Small intestine (tissue), 7 donors: ENCODE results near the gene RPA3. TPM values are rescaled to one million over a fixed set of nuclear protein-coding genes. Genes with fewer than 3 reads are reported as not detected.
"Not testable (repeated sequence)": the region's sequence is repeated elsewhere in the genome, so short reads cannot be mapped to it uniquely, and the experiment has no call there.

ENCODE experiments used
- DNase-seq, 2 donors: peaks; one replicate each; pipeline versions ENCODE4 v3.0.0 to v3.0.0-alpha.2; 2013
- FAIRE-seq: peaks from 2 replicates; lab custom pipeline; 2012; peaks lifted over from hg19 to GRCh38; lab: Jason Lieb, UNC
- H3K27ac ChIP-seq, 3 donors: one replicate each; pipeline ENCODE4 v1.5.1; 2013; ENCODE audit warnings: low read length in 2 of 3, mild to moderate bottlenecking in 2 of 3, control low read depth in 1 of 3, inconsistent platforms in 1 of 3, low read depth in 1 of 3, moderate library complexity in 1 of 3
- H3K27me3 ChIP-seq, 3 donors: one replicate each; pipeline ENCODE4 v1.6.1; 2013; ENCODE audit warnings: low read length in 3 of 3, inconsistent platforms in 1 of 3; ENCODE audit not compliant: control insufficient read depth in 3 of 3, insufficient read depth in 3 of 3
- H3K36me3 ChIP-seq, 3 donors: one replicate each; pipeline ENCODE4 v1.6.1; 2013; ENCODE audit warnings: low read length in 3 of 3, inconsistent platforms in 1 of 3, low read depth in 1 of 3, mild to moderate bottlenecking in 1 of 3, moderate library complexity in 1 of 3; ENCODE audit not compliant: control insufficient read depth in 3 of 3, insufficient read depth in 2 of 3
- H3K4me1 ChIP-seq, 3 donors: one replicate each; pipeline ENCODE4 v1.6.1; 2013; ENCODE audit warnings: low read length in 2 of 3, inconsistent platforms in 1 of 3, low read depth in 1 of 3, mild to moderate bottlenecking in 1 of 3, moderate library complexity in 1 of 3; ENCODE audit not compliant: control insufficient read depth in 3 of 3, insufficient read depth in 2 of 3
- H3K4me3 ChIP-seq, 3 donors: one replicate each; pipeline ENCODE4 v1.5.1; 2013; ENCODE audit warnings: low read length in 3 of 3, control low read depth in 1 of 3, inconsistent platforms in 1 of 3, low read depth in 1 of 3, mild to moderate bottlenecking in 1 of 3, moderate library complexity in 1 of 3
- H3K9me3 ChIP-seq, 2 donors: one replicate each; pipeline ENCODE4 v1.6.1; 2013; ENCODE audit warnings: low read depth in 1 of 2, low read length in 1 of 2; ENCODE audit not compliant: control insufficient read depth in 2 of 2, insufficient read depth in 1 of 2
- WGBS, 3 donors: extraction: QIAGEN DNeasy Blood & Tissue Kit; methylation state at CpG; one replicate each; pipeline ENCODE4 v1.1.7; 2013; 5-methylcytosine and 5-hydroxymethylcytosine counted together
- polyA plus RNA-seq, 4 donors: library from polyadenylated mRNA; stranded (reverse) in 3 of 4; unstranded in 1 of 4; fragments of 200-250 nt in 3 of 4; fragments of 120-200 nt in 1 of 4; gene quantifications; one replicate each; pipeline versions ENCODE4 v1.2.1 to v1.2.3, GENCODE V29; 2013
- donor health status: healthy with polysubstance abuse.
- donor health status: control.
- donor health status: control.
- donor health status: Bipolar disorder and iron deficiency.
- donor health status: healthy.

The RPA3 gene
- polyA plus RNA-seq, 4 donors, result 30.0 to 37.2 (median 33.6) TPM

DNA sequence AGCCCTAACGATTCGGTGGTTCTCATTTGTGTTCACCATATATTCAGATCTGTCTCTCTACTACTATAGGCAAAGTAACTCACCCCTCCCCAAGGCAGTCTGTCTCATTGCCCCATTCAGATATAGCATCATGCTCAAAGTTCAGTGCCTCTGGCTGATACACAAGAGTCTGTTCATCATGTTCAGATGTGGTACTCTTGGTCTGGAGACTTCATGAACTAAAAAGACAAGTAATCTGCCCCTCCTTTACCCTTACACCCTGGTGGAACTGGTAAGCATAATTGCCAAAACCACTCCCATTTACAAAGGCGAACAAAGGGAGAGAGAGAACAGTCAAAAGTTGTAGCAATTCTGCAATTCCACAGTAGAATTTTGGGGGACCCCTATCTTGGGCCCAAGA lies 47.9 kb downstream of the RPA3 start:
- no peaks in the 10 kb centered on the region for H3K27me3 ChIP-seq
- H3K4me3 ChIP-seq, result no peak overlapping the region
- no peaks in the 10 kb centered on the region for H3K4me1 ChIP-seq
- peaks cover 0 to 2% (median 0%) of the 10 kb centered on the region in 3 donors for H3K36me3 ChIP-seq
- FAIRE-seq (no peak), DNase-seq (no peak)
- H3K27ac ChIP-seq, result no peak overlapping the region
- no peaks in the 10 kb centered on the region for H3K9me3 ChIP-seq
- 91 to 98% (median 95%) methylated on average over 3 of the region's 3 CpGs for WGBS, 3 donors

DNA sequence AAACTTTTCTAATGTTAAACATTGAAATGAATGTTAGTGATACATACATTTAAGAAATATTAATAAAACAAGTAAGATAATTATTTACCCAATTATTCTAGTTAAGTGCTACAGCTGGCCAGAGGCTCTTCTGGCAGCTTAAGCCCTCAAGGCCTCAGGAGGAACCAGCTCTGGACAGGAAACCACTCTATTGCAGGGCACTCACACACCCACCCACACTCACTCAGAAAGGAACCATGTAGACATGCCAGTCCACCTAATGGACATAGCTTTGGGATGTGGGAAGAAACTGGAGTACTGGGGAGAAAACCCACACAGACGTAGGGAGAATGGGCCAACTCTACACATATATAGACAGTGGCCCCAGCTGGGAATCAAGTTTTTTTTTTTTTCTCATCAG lies 49.7 kb downstream of the RPA3 start:
- H3K4me1 ChIP-seq, result no peaks in the 10 kb centered on the region
- H3K4me3 ChIP-seq, result no peak overlapping the region
- DNase-seq (no peak), FAIRE-seq (no peak)
- no peaks in the 10 kb centered on the region for H3K9me3 ChIP-seq
- no peaks in the 10 kb centered on the region for H3K27me3 ChIP-seq
- H3K36me3 ChIP-seq, result peaks cover 0 to 2% (median 0%) of the 10 kb centered on the region in 3 donors
- 96 to 100% (median 97%) methylated on average over 1 of the region's 1 CpG for WGBS, 3 donors
- H3K27ac ChIP-seq, result no peak overlapping the region

DNA sequence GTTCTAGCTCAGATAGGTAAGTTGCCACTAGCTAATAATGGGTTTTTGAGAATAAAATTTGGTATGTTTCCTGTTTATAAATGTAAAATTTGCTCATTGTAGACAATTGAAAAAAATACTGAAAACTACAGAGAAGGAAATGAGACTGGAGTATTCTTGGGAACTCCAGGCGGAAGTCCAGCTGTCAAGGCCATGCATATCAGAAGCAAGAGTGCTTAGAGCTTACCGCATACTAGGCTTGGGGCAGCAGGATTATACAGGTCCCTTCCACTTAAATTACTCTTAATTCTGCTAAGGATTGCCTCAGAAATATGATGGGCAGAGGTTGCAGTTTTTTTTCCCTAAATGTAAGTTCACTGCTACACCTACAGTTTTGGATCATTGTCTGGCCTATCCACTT lies 51.2 kb downstream of the RPA3 start:
- FAIRE-seq, result no peak
- H3K27ac ChIP-seq, result no peak overlapping the region
- H3K9me3 ChIP-seq, result no peaks in the 10 kb centered on the region
- WGBS, 3 donors, result 89 to 95% (median 94%) methylated on average over 2 of the region's 2 CpGs
- H3K4me3 ChIP-seq, result no peak overlapping the region
- H3K36me3 ChIP-seq, result peaks cover 0 to 2% (median 0%) of the 10 kb centered on the region in 3 donors
- H3K4me1 ChIP-seq, result no peaks in the 10 kb centered on the region
- no peak for DNase-seq
- no peaks in the 10 kb centered on the region for H3K27me3 ChIP-seq

GRCh38 chr7:7665031-7665430 lies 53.4 kb downstream of the RPA3 start:
- no peaks in the 10 kb centered on the region for H3K9me3 ChIP-seq
- no peaks in the 10 kb centered on the region for H3K4me1 ChIP-seq
- FAIRE-seq (no peak), DNase-seq (no peak)
- no peak overlapping the region for H3K27ac ChIP-seq
- no peak overlapping the region for H3K4me3 ChIP-seq
- no peaks in the 10 kb centered on the region for H3K27me3 ChIP-seq
- peaks cover 0 to 6% (median 0%) of the 10 kb centered on the region in 3 donors for H3K36me3 ChIP-seq
- WGBS, 3 donors, result 91 to 97% (median 95%) methylated on average over 1 of the region's 1 CpG

GRCh38 chr7:7664291-7664690 lies 54.1 kb downstream of the RPA3 start:
- Histone ChIP-seq H3K4me1 (no peaks in the 10 kb centered on the region), H3K36me3 (peaks cover 0 to 6% (median 0%) of the 10 kb centered on the region in 3 donors), H3K27me3 (no peaks in the 10 kb centered on the region), H3K4me3 (no peak overlapping the region), H3K27ac (no peak overlapping the region), H3K9me3 (no peaks in the 10 kb centered on the region)
- 80 to 88% (median 84%) methylated on average over 3 of the region's 3 CpGs for WGBS, 3 donors
- DNase-seq (no peak), FAIRE-seq (no peak)

DNA sequence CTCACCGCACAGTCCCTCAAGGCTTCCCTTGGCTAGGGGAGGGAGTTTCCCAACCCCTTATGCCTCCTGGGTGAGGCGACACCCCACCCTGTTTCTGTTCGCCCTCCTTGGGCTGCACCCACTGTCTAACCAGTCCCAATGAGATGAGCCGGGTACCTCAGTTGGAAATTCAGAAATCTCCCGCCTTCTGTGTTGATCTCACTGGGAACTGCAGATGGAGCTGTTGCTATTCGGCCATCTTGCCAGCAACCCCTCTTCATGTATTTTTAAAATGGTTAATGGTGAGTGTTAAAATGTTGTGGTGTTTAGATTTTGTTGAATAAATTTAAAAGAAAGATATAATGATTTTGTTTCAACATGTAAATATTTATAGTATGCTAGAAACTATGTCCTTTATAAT lies 55.9 kb downstream of the RPA3 start:
- no peak overlapping the region for H3K27ac ChIP-seq
- no peaks in the 10 kb centered on the region for H3K27me3 ChIP-seq
- FAIRE-seq, result no peak
- H3K9me3 ChIP-seq, result no peaks in the 10 kb centered on the region
- no peak overlapping the region for H3K4me3 ChIP-seq
- DNase-seq, result no peak
- 88 to 97% (median 94%) methylated on average over 6 of the region's 6 CpGs for WGBS, 3 donors
- no peaks in the 10 kb centered on the region for H3K4me1 ChIP-seq
- H3K36me3 ChIP-seq, result peaks cover 0 to 5% (median 0%) of the 10 kb centered on the region in 3 donors

- not testable (repeated sequence) for H3K27me3 ChIP-seq, FAIRE-seq, H3K9me3 ChIP-seq, H3K27ac ChIP-seq, H3K36me3 ChIP-seq, H3K4me1 ChIP-seq, H3K4me3 ChIP-seq, DNase-seq
- 97 to 98% (median 98%) methylated on average over 3 of the region's 3 CpGs for WGBS, 3 donors
Observed at GRCh38 chr7:7656459-7656858, 61.9 kb downstream of the RPA3 start.

DNA sequence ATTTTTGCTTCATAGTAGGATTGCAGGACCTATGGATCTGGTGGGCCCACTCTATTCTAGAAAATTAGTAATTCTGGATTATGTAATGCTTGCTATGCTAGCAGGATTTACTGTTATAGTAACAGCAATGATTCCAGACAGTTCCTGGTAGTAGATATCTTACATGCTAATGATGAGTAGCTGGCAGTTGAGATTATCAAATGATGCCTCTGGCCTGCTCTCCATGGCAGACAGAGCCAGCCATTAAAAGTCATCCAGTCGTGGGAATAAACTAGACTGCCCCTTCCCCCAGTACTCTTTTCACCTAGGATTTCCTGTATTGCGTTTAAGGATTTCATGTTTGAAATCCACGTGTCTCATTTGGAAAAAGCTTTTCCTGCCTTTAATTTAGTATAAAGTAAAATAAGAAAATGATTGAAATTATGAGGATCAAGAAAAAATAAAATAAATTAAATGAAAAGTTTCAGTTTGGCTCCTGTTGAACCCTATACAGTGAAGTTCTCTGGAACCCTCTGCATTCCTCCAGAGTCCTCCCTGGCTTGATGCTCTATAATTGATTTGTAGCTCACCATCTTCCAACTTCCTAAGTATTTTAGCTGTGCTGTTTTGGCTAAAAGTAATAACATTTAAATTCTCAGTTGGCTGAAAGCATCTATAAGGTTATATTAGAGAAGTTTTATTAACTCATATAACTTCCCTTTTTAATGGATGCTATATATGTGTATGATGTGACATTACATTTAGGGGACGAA lies 63.3 kb downstream of the RPA3 start:
- H3K27ac ChIP-seq, result no peak overlapping the region

More for the DNA sequence above, 63.3 kb downstream of the RPA3 start:
- WGBS, 3 donors, result 77 to 90% (median 85%) methylated on average over 4 of the region's 4 CpGs
- FAIRE-seq (no peak), DNase-seq (no peak)
- H3K9me3 ChIP-seq, result no peaks in the 10 kb centered on the region
- H3K27me3 ChIP-seq, result no peaks in the 10 kb centered on the region
- no peak overlapping the region for H3K4me3 ChIP-seq
- H3K36me3 ChIP-seq, result no peaks in the 10 kb centered on the region
- peaks cover 0 to 5% (median 0%) of the 10 kb centered on the region in 3 donors for H3K4me1 ChIP-seq
